ENCODE measurements around the gene TLR5.

DNA sequence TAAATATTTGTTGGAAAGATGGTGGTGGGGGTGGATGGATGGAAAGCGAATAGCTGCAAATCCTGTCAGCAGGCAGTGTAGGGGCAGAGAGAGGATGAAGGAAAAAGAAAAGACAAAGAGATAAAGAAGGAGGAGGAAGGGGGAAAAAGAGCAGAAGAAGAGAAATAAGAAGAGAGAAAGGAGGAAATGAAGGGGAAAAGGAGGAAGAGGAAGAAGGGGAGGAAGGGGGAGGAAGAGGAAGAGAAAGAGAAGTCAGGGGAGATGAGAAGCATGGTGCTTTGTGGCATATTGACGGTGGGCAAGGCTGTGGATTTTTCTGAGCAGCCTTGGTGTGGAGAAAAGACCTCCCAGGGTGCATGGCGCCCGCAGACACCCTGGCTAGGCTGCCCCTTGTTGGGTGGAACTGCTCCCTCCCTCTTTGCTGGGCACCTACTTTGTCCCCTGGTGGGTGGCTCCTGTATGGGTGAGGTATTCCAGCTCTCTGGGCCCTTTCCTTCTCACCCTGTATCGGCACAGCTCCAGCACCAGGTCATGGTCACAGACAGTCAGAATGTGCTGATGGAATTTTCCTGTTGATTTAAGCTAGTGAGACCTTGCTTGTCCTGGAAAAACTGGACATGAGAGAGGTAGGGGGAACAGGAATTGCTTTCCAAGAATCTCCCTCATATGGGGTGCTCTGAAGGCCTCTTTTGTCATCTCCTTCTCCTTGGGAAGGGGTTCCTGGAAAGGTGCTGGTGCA is 45.7 kb upstream of the TLR5 start:
- TF ChIP-seq POLR2A (IDR thresholded peaks at IDR 0.05) = no peak
- TF ChIP-seq, protein P1, sequence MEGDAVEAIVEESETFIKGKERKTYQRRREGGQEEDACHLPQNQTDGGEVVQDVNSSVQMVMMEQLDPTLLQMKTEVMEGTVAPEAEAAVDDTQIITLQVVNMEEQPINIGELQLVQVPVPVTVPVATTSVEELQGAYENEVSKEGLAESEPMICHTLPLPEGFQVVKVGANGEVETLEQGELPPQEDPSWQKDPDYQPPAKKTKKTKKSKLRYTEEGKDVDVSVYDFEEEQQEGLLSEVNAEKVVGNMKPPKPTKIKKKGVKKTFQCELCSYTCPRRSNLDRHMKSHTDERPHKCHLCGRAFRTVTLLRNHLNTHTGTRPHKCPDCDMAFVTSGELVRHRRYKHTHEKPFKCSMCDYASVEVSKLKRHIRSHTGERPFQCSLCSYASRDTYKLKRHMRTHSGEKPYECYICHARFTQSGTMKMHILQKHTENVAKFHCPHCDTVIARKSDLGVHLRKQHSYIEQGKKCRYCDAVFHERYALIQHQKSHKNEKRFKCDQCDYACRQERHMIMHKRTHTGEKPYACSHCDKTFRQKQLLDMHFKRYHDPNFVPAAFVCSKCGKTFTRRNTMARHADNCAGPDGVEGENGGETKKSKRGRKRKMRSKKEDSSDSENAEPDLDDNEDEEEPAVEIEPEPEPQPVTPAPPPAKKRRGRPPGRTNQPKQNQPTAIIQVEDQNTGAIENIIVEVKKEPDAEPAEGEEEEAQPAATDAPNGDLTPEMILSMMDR (IDR thresholded peaks at IDR 0.05) = no peak

Data from body of pancreas (tissue), 4 donors.